Stimulated activated CD8-positive, alpha-beta memory T cell treated with anti-CD3 and anti-CD28 coated beads, Interleukin-12 subunit alpha, Interleukin-12 subunit beta, amount 100 ng/mL, for 1 hour (primary cell): ENCODE measurements around the gene PGM2L1.
"Not testable (repeated sequence)": the region's sequence is repeated elsewhere in the genome, so short reads cannot be mapped to it uniquely, and the experiment has no call there.

Experiments
- DNase-seq: peaks from one replicate; pipeline ENCODE4 v3.0.0-alpha.2; 2020; ENCODE audit warnings: low read depth

PGM2L1 gene

DNA sequence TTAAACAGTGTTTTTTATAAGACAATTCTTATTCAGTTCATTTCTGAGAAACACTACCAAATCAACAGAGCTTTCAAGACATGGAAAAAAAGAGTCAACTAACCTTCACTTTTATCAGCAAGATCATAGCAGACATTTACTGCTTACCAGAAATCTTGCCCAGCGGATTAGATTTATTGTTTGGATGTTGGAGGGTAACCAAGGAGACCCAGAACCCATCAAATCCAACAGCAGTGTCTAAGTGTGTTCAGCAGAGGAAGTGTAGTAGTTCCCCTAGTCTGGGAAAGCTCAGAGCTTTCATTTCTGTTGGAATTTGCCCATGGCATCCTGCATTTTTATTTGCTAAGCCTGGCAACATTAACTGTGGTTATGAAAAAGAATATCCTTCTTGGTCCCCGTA is 2.4 kb upstream of the PGM2L1 start:
- no peak for DNase-seq

DNA sequence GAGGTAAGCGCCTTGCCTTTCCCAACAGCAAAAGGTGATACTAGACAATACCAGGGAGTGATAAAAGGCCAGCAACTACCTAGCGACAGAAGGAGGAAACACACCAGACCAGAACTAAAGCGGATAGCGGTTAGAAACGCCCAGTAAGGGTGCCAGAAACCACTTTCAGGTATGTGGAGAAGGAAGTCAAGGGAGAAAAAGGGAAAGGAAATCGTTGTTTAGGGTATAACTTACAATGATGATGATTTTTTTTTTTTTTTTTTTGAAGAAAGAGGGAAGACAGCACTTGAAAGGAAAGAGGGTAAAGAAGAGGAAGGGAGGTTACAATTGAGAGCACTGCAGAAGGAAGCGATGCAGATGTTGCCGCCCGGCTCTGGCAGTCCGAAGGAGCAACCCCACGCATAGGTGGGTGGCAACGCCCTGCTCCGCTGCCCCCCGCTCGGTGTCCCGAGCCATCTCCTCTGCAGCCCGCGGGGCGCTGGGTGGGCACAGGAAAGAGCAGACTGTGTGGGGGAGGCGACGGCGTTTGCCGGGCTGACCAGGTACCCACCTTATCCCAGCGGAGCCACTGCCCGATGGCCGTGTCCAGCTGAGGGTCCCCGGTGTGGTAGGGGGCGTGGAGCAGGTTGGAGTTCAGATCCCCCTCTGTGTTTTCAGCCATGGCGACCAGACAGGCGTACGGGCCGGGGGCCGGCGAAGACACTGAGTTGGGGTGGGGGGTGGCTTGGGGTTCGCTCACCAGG is 561 bp downstream of the PGM2L1 start:
- peak; percentile 15 for DNase-seq

DNA sequence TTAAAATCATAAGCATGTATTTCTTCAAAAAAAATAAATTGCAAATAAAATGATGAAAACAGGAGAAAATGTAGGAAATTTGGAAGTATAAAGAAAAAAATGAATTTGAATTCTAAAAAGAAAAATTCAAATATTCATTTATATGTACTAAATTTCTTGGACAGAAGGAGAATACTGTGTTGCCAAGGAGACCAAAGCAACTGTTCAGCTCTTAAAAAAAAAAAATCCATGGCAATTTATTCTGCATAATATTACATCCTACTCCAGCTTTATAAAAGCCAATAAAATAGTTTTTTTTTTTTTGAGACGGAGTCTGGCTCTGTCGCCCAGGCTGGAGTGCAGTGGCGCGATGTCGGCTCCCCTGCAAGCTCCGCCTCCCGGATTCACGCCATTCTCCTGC is 6.0 kb downstream of the PGM2L1 start:
- no peak for DNase-seq

- DNase-seq, result no peak
Observed at GRCh38 chr11:74391193-74391592, 7.0 kb downstream of the PGM2L1 start.

GRCh38 chr11:74390697-74391096 is 7.5 kb downstream of the PGM2L1 start:
- DNase-seq, result no peak

DNA sequence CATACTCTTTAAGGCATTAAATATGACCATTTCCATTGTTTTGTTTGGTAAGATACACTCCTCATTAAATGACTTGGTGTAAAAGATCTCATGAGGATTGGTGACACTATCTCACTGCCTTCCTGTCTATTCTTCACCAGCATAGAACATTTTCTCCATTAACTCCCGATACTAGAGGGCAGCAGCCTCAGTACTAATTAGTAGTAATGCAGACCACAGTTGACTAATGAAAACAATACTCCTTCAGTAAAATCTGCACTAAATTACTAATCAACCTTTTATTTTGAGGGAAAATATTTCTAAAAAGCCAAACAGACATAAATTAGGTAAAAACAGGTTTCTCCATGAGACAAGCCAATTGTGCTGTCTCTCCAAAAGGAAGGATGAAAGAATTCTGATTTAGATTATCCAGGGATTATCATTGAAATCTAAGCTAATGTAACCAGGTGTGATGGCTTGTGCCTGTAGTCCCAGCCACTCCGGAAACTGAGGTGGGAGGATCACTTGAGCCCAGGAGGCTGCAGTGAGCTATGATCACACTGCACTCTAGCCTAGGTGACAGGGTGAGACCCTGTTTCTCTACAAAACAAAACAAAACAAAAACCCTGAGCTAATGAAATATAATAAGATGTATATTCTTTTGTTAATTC is 9.4 kb downstream of the PGM2L1 start:
- peak; percentile 50 for DNase-seq

DNA sequence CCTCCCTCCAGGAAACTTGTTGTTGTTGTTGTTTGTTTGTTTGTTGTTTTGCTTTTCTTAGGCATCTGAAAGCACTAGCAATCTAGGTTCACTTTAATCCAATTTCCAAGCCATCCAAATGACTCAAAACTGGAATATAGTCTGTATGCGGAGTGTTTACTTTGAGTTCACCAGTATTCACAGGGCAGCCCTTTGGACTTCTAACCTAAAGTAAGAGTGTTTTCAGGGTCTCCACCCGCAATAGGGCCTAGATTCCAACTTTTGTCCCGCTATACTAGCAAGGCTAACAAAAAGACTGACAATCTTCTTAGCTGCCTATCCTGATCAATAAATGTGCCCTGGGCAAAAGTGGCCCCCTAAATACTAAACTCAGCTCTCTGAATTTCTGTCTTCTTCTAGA is 13.6 kb downstream of the PGM2L1 start:
- no peak for DNase-seq

DNA sequence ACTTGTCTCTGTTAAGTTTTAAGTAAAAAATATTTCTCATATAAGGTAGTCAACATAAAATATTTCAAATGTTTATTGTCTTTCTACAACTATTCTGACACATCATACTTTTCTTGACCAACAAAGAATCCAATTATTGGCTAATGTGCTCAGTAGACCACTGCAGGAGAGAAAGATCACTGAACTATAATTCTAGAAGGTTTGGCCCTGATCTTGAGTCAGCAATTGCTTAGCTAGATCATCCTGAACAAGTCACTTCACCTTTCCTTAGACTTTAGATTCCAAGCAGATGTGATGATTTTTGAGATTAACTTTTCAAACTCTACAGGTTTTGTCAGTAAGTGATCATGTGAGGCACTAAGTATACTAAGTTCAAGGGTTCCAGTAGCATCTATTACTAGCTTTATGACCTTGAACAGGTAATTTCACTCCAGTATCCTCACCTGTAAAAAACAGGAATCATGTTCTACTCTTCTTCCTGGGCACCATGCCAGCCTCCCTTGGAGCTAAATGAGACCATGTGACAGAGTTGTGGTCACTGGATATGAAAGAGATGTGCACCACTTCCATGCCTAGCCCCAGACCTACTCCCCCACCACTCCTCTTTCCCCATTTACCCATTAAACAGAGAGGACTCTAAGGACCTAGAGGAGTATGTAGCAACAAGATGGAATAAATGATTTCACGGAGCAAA is 17.3 kb downstream of the PGM2L1 start:
- no peak for DNase-seq

- DNase-seq, result no peak
Observed at GRCh38 chr11:74377689-74378088, 20.5 kb downstream of the PGM2L1 start.

DNA sequence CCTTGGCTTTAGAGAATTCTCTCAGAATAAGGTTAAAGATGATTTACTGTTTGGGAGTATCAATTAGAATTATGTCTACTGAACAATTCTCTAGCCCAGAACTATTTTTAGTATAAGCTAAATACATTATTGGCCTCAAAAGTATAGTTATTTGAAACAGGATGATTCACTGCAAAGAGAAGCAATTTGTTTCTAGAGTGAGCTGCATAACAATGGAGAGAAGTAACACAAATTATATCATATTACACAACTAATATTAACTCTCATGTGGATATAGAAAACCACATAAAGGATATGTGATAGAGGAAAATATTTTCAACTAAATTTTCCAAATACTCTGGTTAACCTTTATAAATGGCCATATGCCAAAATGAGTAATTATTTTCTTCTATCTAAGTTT is 24.9 kb downstream of the PGM2L1 start:
- DNase-seq, result no peak

- DNase-seq, result no peak
Observed at GRCh38 chr11:74371269-74372052, 26.8 kb downstream of the PGM2L1 start.

DNA sequence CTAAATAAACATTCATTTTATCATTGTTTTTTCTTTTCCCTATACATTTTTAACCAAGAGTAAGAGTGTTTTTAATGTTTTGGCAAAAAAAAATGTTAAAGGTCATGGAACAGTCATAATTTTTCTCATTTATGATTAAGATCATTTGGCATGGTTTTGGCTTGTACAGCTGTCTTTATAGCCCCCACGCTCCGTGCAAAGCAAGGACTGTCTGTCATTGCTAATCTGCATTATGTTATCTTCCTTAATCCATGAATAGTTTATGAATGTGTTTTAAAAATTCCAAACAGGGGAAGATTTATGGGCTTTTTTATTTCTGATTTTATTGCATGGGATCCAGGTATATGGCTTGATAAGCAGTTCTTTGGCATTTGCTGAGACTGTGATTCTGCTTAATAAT is 28.1 kb downstream of the PGM2L1 start:
- no peak for DNase-seq

DNA sequence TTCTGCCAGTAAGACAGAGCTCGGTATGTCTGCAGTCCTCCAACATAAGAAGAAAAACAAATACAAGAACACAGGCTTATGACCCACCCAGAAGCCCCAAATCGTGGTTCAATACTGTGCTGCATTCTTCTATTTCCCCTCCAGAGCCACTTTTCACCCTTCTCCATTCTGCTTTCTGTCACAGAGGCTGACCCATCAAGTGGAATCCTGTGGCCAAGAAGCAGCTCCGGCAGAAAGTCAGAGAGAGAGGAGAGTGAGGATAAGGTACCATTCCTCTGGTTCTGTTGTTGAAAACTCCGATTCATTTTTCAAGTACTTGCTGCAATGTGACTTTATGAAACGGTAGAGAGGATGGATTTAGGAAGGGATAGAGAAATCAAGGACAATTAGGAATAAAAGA is 30.4 kb downstream of the PGM2L1 start:
- no peak for DNase-seq

DNA sequence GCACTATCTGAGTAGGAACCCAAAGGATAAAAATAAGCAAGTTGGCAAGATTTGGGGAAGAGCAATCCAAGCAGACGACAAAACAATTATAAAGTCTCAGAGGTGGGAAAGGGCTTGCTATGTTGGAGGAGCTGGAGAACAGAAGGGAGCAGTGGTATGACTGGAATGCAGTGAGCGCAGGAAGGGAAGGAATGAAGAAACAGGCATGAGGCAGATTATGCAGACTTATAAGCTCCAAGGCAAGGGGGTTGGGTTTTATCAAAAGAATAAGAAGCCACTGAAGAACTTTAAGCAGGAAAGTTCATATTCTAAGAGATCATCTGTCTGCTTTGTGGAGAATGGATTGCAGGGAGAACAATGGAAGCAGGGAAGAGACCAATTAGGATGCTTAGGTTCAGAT is 31.7 kb downstream of the PGM2L1 start:
- DNase-seq, result no peak

GRCh38 chr11:74365805-74366204 is 32.4 kb downstream of the PGM2L1 start:
- not testable (repeated sequence) for DNase-seq

DNA sequence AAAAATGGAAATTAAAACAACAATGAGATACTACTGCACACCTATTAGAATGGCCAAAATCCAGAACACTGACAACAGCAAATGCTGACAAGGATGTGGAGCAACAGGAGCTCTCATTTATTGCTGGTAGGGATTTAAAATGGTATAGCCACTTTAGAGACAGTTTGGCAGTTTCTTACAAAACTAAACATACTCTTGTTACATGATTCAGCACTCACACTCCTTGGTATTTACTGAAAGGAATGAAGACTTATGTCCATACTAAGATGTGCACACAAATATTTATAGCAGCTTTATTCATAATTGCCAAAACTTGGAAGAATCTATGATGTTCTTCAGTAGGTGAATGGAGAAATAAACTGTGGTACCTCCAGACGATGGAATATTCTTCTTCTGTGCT is 40.8 kb downstream of the PGM2L1 start:
- DNase-seq, result no peak

DNA sequence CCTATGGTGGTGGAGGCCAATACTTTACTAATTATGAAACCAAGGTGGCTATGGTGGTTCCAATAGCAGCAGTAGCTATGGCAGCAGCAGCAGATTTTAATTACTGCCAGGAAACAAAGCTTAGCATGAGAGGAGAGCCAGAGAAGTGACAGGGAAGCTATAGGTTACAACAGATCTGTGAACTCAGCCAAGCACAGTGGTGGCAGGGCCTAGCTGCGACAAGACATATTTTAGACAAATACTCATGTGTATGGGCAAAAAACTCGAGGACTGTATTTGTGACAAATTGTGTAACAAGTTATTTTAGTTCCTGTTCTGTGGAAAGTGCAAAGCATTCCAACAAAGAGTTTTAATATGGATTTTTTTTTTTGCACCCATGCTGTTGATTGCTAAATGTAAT is 42.6 kb downstream of the PGM2L1 start:
- no peak for DNase-seq

- no peak for DNase-seq
Observed at GRCh38 chr11:74354036-74354435, 44.2 kb downstream of the PGM2L1 start.

DNA sequence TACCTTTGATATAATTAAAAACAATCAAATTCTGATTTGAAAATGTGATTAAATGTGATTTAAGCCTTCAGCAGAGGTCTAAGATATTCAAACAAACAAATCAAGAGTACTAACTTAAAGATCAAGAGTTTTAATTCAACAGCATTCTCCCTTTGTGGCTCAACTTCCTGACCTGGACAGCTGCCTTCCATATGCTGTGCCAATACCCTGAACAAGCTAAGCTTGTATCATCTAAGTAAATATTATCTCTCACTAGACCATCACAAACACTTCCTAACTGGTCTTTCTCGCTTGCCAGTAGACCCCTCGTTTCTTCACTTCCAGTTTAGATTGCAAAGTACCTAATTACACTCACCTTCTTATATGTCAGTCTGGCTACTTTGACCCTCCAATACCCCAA is 50.9 kb downstream of the PGM2L1 start:
- DNase-seq, result no peak

- no peak for DNase-seq
Observed at GRCh38 chr11:74345420-74345819, 52.8 kb downstream of the PGM2L1 start.

- no peak for DNase-seq
Observed at GRCh38 chr11:74341921-74342320, 56.3 kb downstream of the PGM2L1 start.

DNA sequence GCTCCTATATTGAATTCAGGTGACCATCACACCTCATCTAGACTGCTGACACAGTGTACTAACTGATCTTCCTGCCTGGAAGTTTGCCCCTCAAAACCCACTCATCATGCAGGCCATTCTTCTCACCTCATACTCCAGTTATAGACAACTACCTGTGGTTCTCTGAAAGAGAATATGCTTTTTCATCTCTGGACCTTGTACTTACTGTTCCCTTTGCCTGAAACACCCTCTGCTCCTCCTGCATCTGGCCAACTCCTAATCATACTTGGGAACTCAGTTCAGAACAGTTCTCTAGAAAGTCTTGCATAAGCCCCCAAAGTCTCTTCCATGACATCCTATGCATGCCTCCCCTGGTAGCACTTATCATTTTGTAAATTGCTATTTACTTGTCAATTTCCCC is 58.6 kb downstream of the PGM2L1 start:
- no peak for DNase-seq

DNA sequence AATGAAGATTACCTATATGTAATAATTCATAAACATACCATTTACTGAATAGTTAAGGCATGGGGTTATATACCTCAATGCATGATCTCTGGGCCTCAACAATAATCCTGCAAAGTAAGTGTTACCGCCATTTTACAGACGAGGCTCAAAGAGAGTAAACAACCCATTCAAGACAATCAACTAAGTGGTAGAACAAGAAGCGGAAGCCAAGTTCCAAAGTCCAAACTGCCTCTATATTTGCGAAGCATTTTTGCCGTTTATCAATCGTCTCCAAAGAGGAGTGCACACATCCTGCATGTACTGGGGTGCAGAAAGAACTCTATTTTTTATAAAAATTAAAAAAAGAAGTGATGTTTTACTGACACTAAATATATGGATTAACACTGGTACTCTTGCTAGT is 59.3 kb downstream of the PGM2L1 start:
- DNase-seq, result no peak
